HG03575 (cell line): ENCODE results near the gene ARHGAP42.
"Not testable (repeated sequence)": the region's sequence is repeated elsewhere in the genome, so short reads cannot be mapped to it uniquely, and the experiment has no call there.

ENCODE experiments used
- ATAC-seq: cut with Tn5 transposase; IDR thresholded peaks from one replicate; pipeline ENCODE4 v1.9.1; 2021; ENCODE audit not compliant: unreplicated experiment, insufficient number of reproducible peaks, low FRiP score; ENCODE audit errors: extremely low read depth

The ARHGAP42 gene

GRCh38 chr11:100687054-100687629, at the start of gene ARHGAP42:
Gene ARHGAP42, plus strand, starts transcription at chr11:100687288. Its CDS starts 391 bp downstream, at chr11:100687679.
- ATAC-seq: no peak

GRCh38 chr11:100637706-100638105, 49.4 kb upstream of the ARHGAP42 start:
- ATAC-seq: no peak

- ATAC-seq: no peak
Observed at GRCh38 chr11:100638648-100639047, 48.4 kb upstream of the ARHGAP42 start.

- ATAC-seq: no peak
Observed at GRCh38 chr11:100639140-100639539, 47.9 kb upstream of the ARHGAP42 start.

- no peak for ATAC-seq
Observed at GRCh38 chr11:100640071-100640470, 47.0 kb upstream of the ARHGAP42 start.

- ATAC-seq: no peak
Observed at GRCh38 chr11:100640646-100641045, 46.4 kb upstream of the ARHGAP42 start.

GRCh38 chr11:100641456-100641855, 45.6 kb upstream of the ARHGAP42 start:
- no peak for ATAC-seq

GRCh38 chr11:100646545-100646944, 40.5 kb upstream of the ARHGAP42 start:
- ATAC-seq: no peak

- ATAC-seq: no peak
Observed at GRCh38 chr11:100647861-100648260, 39.2 kb upstream of the ARHGAP42 start.

- no peak for ATAC-seq
Observed at GRCh38 chr11:100663583-100663982, 23.5 kb upstream of the ARHGAP42 start.

GRCh38 chr11:100663996-100664395, 23.1 kb upstream of the ARHGAP42 start:
- ATAC-seq: no peak

GRCh38 chr11:100666816-100667215, 20.3 kb upstream of the ARHGAP42 start:
- ATAC-seq: not testable (repeated sequence)

- no peak for ATAC-seq
Observed at GRCh38 chr11:100667449-100667848, 19.6 kb upstream of the ARHGAP42 start.

- ATAC-seq: no peak
Observed at GRCh38 chr11:100670140-100670539, 16.9 kb upstream of the ARHGAP42 start.

GRCh38 chr11:100671471-100671870, 15.6 kb upstream of the ARHGAP42 start:
- ATAC-seq: no peak

- no peak for ATAC-seq
Observed at GRCh38 chr11:100672498-100673033, 14.5 kb upstream of the ARHGAP42 start.

- no peak for ATAC-seq
Observed at GRCh38 chr11:100673063-100673462, 14.0 kb upstream of the ARHGAP42 start.

- ATAC-seq: no peak
Observed at GRCh38 chr11:100674212-100674611, 12.9 kb upstream of the ARHGAP42 start.

GRCh38 chr11:100675115-100675650, 11.9 kb upstream of the ARHGAP42 start:
- ATAC-seq: no peak

GRCh38 chr11:100676901-100677300, 10.2 kb upstream of the ARHGAP42 start:
- ATAC-seq: no peak

GRCh38 chr11:100677796-100678195, 9.3 kb upstream of the ARHGAP42 start:
- ATAC-seq: no peak
